Measurements from ENCODE around the gene STX1A.
A peak's percentile ranks its signal among the peaks of the same experiment; 100 is the strongest.

The STX1A gene

GRCh38 chr7:73674468-73675124 lies 44.9 kb downstream of the STX1A start:
- Histone ChIP-seq H3K4me3 (ENCODE audit: low read depth in 1 of 5, low read length in 5 of 5) (no peak overlapping the region), H3K36me3 (ENCODE audit: control insufficient read depth in 5 of 5, insufficient read depth in 5 of 5, low read length in 5 of 5) (peaks cover 0 to 16% (median 12%) of the 10 kb centered on the region in 5 donors), H3K9me3 (ENCODE audit: control insufficient read depth in 5 of 5, low read length in 5 of 5) (no peaks in the 10 kb centered on the region), H3K4me1 (ENCODE audit: control insufficient read depth in 5 of 5, insufficient read depth in 5 of 5, low read length in 5 of 5) (peaks cover 0 to 5% (median 0%) of the 10 kb centered on the region in 5 donors), H3K9ac (ENCODE audit: low read length in 5 of 5) (no peak overlapping the region), H3K27me3 (ENCODE audit: control insufficient read depth in 5 of 5, insufficient read depth in 4 of 5, low read length in 5 of 5) (no peaks in the 10 kb centered on the region), H3K27ac (ENCODE audit: low read depth, low read length) (no peak overlapping the region)

- Histone ChIP-seq H3K4me3 (ENCODE audit: low read depth in 1 of 5, low read length in 5 of 5) (no peak overlapping the region), H3K9me3 (ENCODE audit: control insufficient read depth in 5 of 5, low read length in 5 of 5) (no peaks in the 10 kb centered on the region), H3K27ac (ENCODE audit: low read depth, low read length) (no peak overlapping the region), H3K4me1 (ENCODE audit: control insufficient read depth in 5 of 5, insufficient read depth in 5 of 5, low read length in 5 of 5) (peaks cover 0 to 22% (median 16%) of the 10 kb centered on the region in 5 donors), H3K36me3 (ENCODE audit: control insufficient read depth in 5 of 5, insufficient read depth in 5 of 5, low read length in 5 of 5) (no peaks in the 10 kb centered on the region), H3K27me3 (ENCODE audit: control insufficient read depth in 5 of 5, insufficient read depth in 4 of 5, low read length in 5 of 5) (no peaks in the 10 kb centered on the region), H3K9ac (ENCODE audit: low read length in 5 of 5) (no peak overlapping the region)
Measured at GRCh38 chr7:73671857-73672445, 47.5 kb downstream of the STX1A start.

GRCh38 chr7:73671322-73671661 lies 48.2 kb downstream of the STX1A start:
- Histone ChIP-seq H3K4me1 (ENCODE audit: control insufficient read depth in 5 of 5, insufficient read depth in 5 of 5, low read length in 5 of 5) (peaks cover 0 to 22% (median 16%) of the 10 kb centered on the region in 5 donors), H3K9ac (ENCODE audit: low read length in 5 of 5) (no peak overlapping the region), H3K36me3 (ENCODE audit: control insufficient read depth in 5 of 5, insufficient read depth in 5 of 5, low read length in 5 of 5) (no peaks in the 10 kb centered on the region), H3K4me3 (ENCODE audit: low read depth in 1 of 5, low read length in 5 of 5) (no peak overlapping the region), H3K9me3 (ENCODE audit: control insufficient read depth in 5 of 5, low read length in 5 of 5) (no peaks in the 10 kb centered on the region), H3K27me3 (ENCODE audit: control insufficient read depth in 5 of 5, insufficient read depth in 4 of 5, low read length in 5 of 5) (no peaks in the 10 kb centered on the region), H3K27ac (ENCODE audit: low read depth, low read length) (no peak overlapping the region)

GRCh38 chr7:73669858-73670385 lies 49.5 kb downstream of the STX1A start:
- Histone ChIP-seq H3K9ac (ENCODE audit: low read length in 5 of 5) (peak overlapping the region in 2 of 5 donors; percentile 39 to 41), H3K4me1 (ENCODE audit: control insufficient read depth in 5 of 5, insufficient read depth in 5 of 5, low read length in 5 of 5) (peaks cover 0 to 28% (median 16%) of the 10 kb centered on the region in 5 donors), H3K4me3 (ENCODE audit: low read depth in 1 of 5, low read length in 5 of 5) (no peak overlapping the region), H3K27me3 (ENCODE audit: control insufficient read depth in 5 of 5, insufficient read depth in 4 of 5, low read length in 5 of 5) (no peaks in the 10 kb centered on the region), H3K36me3 (ENCODE audit: control insufficient read depth in 5 of 5, insufficient read depth in 5 of 5, low read length in 5 of 5) (no peaks in the 10 kb centered on the region), H3K27ac (ENCODE audit: low read depth, low read length) (no peak overlapping the region), H3K9me3 (ENCODE audit: control insufficient read depth in 5 of 5, low read length in 5 of 5) (no peaks in the 10 kb centered on the region)

GRCh38 chr7:73669288-73669701 lies 50.2 kb downstream of the STX1A start:
- H3K4me1 ChIP-seq (ENCODE audit: control insufficient read depth in 5 of 5, insufficient read depth in 5 of 5, low read length in 5 of 5): peaks cover 0 to 28% (median 16%) of the 10 kb centered on the region in 5 donors
- no peaks in the 10 kb centered on the region for H3K27me3 ChIP-seq (ENCODE audit: control insufficient read depth in 5 of 5, insufficient read depth in 4 of 5, low read length in 5 of 5)
- H3K9ac ChIP-seq (ENCODE audit: low read length in 5 of 5): peak overlapping the region in 1 of 5 donors; percentile 41
- H3K4me3 ChIP-seq (ENCODE audit: low read depth in 1 of 5, low read length in 5 of 5): no peak overlapping the region
- H3K9me3 ChIP-seq (ENCODE audit: control insufficient read depth in 5 of 5, low read length in 5 of 5): no peaks in the 10 kb centered on the region
- H3K27ac ChIP-seq (ENCODE audit: low read depth, low read length): no peak overlapping the region
- H3K36me3 ChIP-seq (ENCODE audit: control insufficient read depth in 5 of 5, insufficient read depth in 5 of 5, low read length in 5 of 5): no peaks in the 10 kb centered on the region

- Histone ChIP-seq H3K4me1 (ENCODE audit: control insufficient read depth in 5 of 5, insufficient read depth in 5 of 5, low read length in 5 of 5) (peaks cover 0 to 28% (median 16%) of the 10 kb centered on the region in 5 donors), H3K27ac (ENCODE audit: low read depth, low read length) (no peak overlapping the region), H3K4me3 (ENCODE audit: low read depth in 1 of 5, low read length in 5 of 5) (peak overlapping the region; percentile 60 to 75 (median 66)), H3K36me3 (ENCODE audit: control insufficient read depth in 5 of 5, insufficient read depth in 5 of 5, low read length in 5 of 5) (no peaks in the 10 kb centered on the region), H3K9me3 (ENCODE audit: control insufficient read depth in 5 of 5, low read length in 5 of 5) (no peaks in the 10 kb centered on the region), H3K9ac (ENCODE audit: low read length in 5 of 5) (peak overlapping the region in 2 of 5 donors; percentile 77), H3K27me3 (ENCODE audit: control insufficient read depth in 5 of 5, insufficient read depth in 4 of 5, low read length in 5 of 5) (no peaks in the 10 kb centered on the region)
Measured at GRCh38 chr7:73668886-73669230, 50.6 kb downstream of the STX1A start.

GRCh38 chr7:73668103-73668885 lies 51.2 kb downstream of the STX1A start:
- peaks cover 0 to 24% (median 16%) of the 10 kb centered on the region in 5 donors for H3K4me1 ChIP-seq (ENCODE audit: control insufficient read depth in 5 of 5, insufficient read depth in 5 of 5, low read length in 5 of 5)
- no peak overlapping the region for H3K27ac ChIP-seq (ENCODE audit: low read depth, low read length)

GRCh38 chr7:73667344-73668102 lies 51.9 kb downstream of the STX1A start, which contains the start of gene VPS37D:
Gene VPS37D (plus strand): TSS chr7:73667831. CDS start chr7:73667959, 128 bp downstream.
- Histone ChIP-seq H3K4me3 (ENCODE audit: low read depth in 1 of 5, low read length in 5 of 5) (peak within 1 kb of the TSS; percentile 60 to 75 (median 66)), H3K4me1 (ENCODE audit: control insufficient read depth in 5 of 5, insufficient read depth in 5 of 5, low read length in 5 of 5) (peaks cover 0 to 22% (median 16%) of the 10 kb centered on the region in 5 donors), H3K27me3 (ENCODE audit: control insufficient read depth in 5 of 5, insufficient read depth in 4 of 5, low read length in 5 of 5) (peaks cover 0 to 2% (median 0%) of the 10 kb centered on the region in 5 donors), H3K9ac (ENCODE audit: low read length in 5 of 5) (peak within 1 kb of the TSS in 4 of 5 donors; percentile 16 to 77 (median 72)), H3K9me3 (ENCODE audit: control insufficient read depth in 5 of 5, low read length in 5 of 5) (peaks cover 0 to 7% (median 6%) of the 10 kb centered on the region in 5 donors), H3K36me3 (ENCODE audit: control insufficient read depth in 5 of 5, insufficient read depth in 5 of 5, low read length in 5 of 5) (no peaks in the 10 kb centered on the region), H3K27ac (ENCODE audit: low read depth, low read length) (no peak within 1 kb of the TSS)

More at GRCh38 chr7:73668103-73668885, 51.2 kb downstream of the STX1A start:
- Histone ChIP-seq H3K9ac (ENCODE audit: low read length in 5 of 5) (peak overlapping the region in 4 of 5 donors; percentile 16 to 77 (median 72)), H3K36me3 (ENCODE audit: control insufficient read depth in 5 of 5, insufficient read depth in 5 of 5, low read length in 5 of 5) (no peaks in the 10 kb centered on the region), H3K4me3 (ENCODE audit: low read depth in 1 of 5, low read length in 5 of 5) (peak overlapping the region; percentile 60 to 75 (median 66)), H3K9me3 (ENCODE audit: control insufficient read depth in 5 of 5, low read length in 5 of 5) (peaks cover 0 to 2% (median 1%) of the 10 kb centered on the region in 5 donors), H3K27me3 (ENCODE audit: control insufficient read depth in 5 of 5, insufficient read depth in 4 of 5, low read length in 5 of 5) (no peaks in the 10 kb centered on the region)

GRCh38 chr7:73663033-73663432 lies 56.4 kb downstream of the STX1A start:
- Histone ChIP-seq H3K27me3 (ENCODE audit: control insufficient read depth in 5 of 5, insufficient read depth in 4 of 5, low read length in 5 of 5) (peaks cover 0 to 2% (median 0%) of the 10 kb centered on the region in 5 donors), H3K4me1 (ENCODE audit: control insufficient read depth in 5 of 5, insufficient read depth in 5 of 5, low read length in 5 of 5) (peaks cover 0 to 9% (median 4%) of the 10 kb centered on the region in 5 donors), H3K9me3 (ENCODE audit: control insufficient read depth in 5 of 5, low read length in 5 of 5) (peaks cover 0 to 9% (median 6%) of the 10 kb centered on the region in 5 donors), H3K36me3 (ENCODE audit: control insufficient read depth in 5 of 5, insufficient read depth in 5 of 5, low read length in 5 of 5) (no peaks in the 10 kb centered on the region), H3K27ac (ENCODE audit: low read depth, low read length) (no peak overlapping the region), H3K9ac (ENCODE audit: low read length in 5 of 5) (no peak overlapping the region), H3K4me3 (ENCODE audit: low read depth in 1 of 5, low read length in 5 of 5) (no peak overlapping the region)

Data from subcutaneous abdominal adipose tissue (tissue), 5 donors.